ENCODE data around the gene FMO2.
A peak's percentile ranks its signal among the peaks of the same experiment; 100 is the strongest.
"Not testable (repeated sequence)": the region's sequence is repeated elsewhere in the genome, so short reads cannot be mapped to it uniquely, and the experiment has no call there.

FMO2 gene

DNA sequence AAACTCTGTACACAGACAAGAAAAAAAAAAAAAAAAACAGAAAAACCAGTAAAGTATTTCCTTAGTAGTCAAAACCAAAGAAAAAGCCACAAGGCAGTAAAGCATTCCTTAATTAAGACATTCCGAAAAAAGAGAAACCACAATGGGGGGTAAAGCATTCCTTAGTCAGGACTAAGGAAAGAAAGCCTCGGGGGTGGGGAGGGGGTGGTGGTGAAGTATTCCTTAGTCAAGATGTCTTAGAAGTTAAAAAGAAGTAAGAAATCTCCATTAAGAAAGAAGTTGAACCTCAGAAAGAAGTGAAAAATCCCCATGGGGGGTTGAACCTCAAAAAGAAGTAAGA, 35.0 kb downstream of the FMO2 start:
- no peak for DNase-seq

DNA sequence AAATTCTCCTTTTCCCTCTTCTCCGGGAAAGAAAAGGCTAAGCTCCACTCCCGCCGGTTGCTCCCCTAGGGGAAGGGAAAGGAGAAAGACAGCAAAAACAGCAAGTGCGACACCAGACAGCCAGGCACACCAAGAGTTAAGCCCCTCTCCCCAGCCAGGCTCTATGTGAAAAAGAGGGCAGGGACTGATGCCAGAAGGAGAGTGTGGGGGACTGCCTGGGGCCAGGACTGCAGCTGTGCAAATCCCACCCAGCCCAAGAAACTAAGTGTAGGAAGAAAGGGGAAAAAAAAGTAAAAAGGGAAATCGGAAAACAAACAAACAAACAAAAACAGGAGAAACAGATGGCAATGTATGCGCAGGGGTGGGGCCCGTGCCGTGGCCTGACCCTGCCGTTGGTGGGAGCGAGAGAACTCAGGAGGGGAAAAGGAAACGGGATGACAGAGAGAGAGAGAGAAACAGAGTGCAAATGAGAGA, 35.5 kb downstream of the FMO2 start:
- no peak for DNase-seq

DNA sequence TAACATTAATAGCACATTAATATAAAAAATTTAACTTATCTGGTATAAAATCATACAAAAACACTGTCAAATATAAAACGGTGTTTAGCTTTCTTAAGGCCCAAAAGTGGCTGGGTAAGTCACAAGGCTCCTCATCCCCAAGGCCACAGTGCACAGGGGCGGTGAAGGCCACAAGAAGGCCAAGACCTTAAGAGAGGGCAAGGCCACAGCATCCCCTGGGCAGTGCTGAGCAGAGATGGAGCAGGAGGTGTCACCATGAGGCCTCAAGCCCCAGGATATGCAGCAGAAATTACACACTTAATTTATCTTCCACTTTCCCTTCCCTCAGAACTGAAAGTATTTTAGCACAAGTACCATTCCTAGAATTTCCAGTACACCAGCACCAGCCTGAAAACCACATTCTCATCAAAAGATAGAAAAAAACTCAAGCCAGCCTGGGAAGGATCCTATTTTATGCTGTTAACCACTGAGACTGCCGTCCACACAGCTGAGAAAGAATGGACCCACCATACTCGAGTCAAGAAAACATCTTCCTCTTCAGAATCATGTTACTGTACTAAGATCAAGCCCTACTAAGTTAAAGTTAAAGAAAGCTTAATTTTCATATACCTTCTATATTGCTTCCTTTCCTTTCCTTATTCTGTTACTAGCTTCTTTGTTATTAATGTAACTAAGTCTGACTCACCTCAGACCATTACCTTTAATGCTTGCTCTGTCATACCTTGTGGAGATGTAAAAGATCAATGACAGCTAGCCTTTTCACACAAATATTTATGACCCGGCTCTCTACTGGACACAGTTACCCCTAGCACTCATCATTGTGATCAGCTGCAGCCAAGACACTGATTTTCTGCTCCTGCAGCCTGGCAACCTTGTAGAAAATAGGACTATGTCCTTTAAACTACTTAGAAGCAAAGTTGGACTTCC, 36.8 kb downstream of the FMO2 start:
- no peak for DNase-seq

DNA sequence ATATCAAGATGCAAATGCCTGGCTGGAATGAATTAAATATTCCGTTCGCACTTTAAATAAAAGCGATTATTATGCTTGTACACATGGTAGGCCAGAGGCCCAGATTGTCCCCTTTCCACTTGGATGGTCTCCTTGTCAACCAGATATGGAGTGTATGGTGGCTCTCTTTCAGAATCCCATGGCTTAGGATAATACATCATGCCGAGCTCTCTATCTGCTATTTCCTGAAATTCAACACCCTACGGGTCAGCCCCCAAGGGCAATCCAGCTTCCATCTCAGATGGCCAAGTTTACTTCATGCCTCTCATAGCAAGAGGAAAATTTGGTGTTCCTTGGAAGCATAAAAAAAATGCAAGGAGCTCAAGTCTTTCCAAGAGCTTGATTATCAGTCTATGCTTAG, 37.8 kb downstream of the FMO2 start:
- no peak for DNase-seq

DNA sequence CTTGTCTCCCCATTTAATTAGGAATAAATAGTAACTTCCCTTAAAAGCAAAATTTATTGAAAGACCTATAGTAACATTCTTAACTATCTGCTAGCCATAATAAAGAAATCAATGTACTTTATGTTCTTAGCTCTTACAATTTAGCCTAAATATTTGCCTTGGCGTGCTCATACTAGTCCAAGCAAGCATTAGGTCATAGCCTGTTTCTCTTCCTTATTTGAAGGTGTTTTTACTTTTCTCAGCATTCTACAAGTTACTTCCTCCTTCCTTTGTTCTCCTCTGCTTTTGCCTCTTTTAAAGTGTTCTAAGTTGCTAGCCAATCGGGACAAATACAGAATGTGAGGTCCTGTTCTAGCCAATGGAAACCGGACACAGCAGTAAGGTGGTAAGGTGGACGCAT, 39.2 kb downstream of the FMO2 start:
- not testable (repeated sequence) for DNase-seq

DNA sequence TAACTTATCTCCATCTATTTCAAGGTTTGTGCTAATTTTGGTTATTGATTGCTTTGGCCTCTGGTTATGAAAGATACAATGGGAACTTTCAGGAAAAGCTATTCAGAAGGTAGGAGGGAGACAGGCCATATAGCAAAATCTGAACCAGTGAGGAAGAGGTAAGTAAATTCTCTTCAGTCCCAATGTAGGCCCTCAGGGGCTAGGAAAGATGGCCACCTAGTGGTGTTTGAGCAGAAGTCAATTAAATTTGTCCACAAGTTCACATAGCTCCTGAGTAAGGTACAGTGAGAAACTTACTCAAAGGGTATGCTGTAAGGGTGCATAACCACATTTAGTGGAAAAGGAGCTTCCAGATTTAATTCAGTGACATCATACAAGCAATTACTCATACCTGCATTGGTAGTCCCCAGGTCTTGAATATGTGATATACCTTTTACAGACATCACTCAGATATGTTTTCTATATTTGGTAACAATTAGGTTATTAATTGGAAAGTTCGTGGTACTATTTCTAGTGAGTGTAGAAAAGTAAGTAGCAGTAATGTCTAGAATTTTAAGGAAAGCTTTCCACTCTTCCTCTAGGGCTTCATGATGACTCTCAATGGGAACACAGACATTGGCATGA, 41.8 kb downstream of the FMO2 start:
- DNase-seq = peak; percentile 47

DNA sequence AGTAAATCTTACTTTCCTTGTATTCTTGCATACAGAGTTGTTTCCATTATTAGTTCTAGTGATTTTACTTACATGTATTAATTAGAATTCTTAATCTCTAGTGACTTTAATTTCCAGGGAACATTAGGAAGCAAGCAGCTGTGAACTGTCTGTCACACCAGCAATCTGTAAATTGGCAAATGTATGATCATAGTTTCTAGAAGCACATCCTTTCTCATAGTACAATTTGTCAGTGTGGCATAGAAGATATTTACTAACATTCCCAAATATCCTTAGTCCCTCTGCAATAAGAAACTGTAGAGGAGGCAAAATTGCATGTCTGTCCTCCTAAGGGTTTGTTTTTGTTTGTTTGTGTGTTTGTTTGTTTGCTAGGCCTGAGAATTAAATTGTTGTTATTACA, 46.2 kb downstream of the FMO2 start:
- DNase-seq = no peak

DNA sequence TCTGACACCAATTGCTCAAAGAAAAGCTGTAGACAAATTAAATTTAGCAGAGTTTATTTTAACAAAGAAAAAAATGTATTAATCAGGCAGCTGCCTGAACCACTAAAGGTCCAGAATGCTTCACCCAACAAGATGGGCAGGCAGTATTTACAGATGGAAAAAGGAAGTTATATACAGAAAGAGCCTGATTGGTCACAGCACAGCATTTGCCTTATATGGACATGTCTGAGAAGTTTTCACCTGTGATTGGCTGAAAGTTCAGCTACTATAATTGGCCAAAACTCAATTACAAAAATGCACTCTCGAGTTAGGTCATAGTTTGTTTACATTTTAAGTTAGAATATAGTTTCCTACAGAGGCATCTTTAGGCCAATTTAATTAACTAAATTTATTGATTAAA, 48.1 kb downstream of the FMO2 start:
- DNase-seq = no peak

DNA sequence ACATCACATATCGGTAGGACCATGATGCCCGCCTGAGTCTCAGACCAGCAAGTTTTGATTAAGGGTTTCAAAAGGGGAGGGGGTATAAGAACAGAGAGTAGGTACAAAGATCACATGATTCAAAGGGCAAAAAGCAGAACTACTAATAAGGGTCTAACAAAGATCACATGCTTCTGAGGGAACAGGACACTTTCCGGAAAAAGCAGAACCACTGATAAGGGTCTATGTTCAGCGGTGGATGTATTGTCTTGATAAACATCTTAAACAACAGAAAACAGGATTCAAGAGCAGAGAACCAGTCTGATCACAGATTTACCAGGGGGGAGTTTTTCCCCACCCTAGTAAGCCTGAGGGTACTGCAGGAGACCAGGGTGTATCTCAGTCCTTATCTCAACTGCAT, 51.1 kb downstream of the FMO2 start:
- not testable (repeated sequence) for DNase-seq

DNA sequence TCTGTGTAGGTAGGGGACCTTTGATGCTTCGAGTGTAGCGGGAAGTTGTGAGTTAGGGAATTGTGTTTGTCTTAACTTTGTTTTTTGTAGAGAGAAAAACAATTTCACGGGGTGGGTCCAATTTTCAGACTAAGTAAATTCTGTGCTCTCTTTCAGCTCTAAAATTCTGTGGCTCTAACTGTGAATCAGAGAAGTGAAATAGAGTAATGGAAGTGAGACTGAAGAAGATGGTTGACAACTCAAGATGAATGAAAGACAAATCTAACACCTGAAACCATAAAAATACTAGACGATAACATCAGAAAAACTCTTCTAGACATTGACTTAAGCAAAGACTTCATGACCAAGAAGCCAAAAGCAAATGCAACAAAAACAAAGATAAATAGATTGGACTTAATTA, 58.8 kb downstream of the FMO2 start:
- no peak for DNase-seq

DNA sequence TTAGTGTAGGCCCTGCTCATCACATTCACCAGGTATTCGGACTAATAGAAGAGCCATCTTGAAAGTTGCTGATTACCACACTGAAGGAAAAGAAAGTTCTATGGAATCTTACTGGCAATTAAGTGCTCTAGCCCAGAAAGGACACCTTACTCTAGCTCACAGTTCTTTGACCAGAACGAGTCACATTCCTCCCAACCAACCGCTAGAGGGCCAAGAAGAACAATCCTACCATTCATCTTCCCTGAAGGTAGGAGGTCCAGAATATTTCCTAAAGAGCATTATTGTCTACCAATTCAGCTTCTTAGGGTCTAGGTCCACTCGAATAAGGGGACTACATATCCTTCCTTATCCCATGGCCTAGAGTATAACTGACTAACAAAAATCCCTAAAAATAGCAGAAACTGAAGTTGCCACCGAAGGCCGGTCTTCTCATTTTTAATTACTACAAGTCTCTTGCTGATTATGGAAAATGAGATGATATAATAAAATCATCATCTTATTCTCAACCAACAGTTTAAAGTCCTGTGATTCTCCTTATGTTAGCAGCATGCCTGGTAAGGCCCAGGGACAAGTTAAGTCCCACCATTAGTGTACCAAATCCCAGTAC, 60.5 kb downstream of the FMO2 start:
- peak; percentile 33 for DNase-seq

DNA sequence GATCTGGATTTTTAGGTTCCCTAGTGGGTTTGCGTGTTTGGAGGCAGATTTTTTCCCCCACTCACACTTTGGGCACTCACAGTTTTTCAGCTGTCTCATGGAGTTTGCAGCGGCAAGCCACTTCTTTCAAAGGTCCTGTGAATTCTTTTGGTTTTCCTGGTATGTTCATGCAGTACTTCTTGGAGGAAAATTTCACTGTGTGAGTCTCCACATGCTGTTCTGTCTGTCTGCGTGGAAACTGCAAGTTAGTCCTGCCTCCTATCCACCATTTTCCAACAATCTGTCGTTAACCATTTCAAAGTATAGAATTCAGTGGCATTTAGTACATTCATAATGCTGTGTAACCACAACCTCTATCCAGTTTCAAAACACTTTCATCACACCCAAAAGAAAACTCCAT, 62.4 kb downstream of the FMO2 start:
- no peak for DNase-seq

DNA sequence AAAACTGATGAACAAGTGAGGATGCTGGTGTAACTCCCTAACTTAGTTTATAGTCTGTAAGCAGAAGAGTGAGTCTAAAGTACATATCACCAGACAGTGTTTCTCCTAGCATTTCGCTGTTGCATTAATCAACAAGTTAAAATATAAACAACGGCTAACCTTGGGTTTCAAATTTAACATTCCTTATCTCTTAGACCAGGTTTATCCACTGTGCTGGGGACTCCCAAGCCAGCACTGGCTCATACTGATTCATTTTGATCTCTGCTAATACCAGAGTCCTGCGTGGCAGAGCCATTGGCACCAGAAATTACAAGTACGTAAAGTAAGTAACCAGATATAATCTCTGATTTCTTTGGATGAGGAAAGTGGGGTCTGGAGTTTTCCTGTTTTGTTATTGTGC, 63.2 kb downstream of the FMO2 start, which contains the start of gene FMO1:
FMO1 (plus strand) TSS at position 193 of the 400 bp plus-strand sequence. CDS start 9,594 bp downstream, outside the sequence.
- DNase-seq = no peak

DNA sequence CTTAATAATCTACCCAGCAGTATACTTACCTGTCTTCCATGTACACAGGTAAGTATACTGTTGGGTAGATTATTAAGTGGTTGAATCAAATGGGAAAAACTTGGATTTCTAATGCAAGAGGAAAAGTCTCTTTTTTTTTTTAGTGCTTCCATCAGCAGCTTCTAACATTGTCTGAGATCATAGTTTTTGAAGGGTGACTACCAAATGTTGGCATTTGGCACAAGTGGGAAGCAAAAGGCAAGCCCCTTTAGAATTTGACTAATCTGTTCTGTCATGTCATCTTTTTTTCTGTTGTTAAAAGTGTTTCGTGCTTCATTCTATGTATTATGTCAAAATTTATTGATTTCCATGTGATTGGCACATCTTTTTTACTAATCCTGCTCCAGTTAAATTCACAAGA, 63.7 kb downstream of the FMO2 start:
- DNase-seq = no peak

DNA sequence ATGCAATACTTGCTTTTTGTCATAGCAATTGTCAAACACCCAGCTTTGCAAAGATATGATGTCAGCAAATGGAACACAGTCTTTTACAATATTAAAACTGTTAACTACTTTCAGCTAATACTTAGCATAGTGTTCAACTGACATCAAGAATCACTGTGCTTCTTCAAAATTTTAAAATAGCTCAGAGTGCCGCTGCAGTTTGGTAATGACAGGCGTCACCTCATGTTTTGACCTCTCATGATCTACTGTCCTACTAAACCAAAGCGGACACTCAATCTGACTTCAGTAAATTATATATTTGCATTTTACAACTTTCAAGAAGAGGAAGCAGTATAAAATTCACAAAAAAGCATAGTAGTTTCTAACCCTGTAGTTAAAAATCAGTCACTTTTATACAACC, 65.2 kb downstream of the FMO2 start:
- no peak for DNase-seq

DNA sequence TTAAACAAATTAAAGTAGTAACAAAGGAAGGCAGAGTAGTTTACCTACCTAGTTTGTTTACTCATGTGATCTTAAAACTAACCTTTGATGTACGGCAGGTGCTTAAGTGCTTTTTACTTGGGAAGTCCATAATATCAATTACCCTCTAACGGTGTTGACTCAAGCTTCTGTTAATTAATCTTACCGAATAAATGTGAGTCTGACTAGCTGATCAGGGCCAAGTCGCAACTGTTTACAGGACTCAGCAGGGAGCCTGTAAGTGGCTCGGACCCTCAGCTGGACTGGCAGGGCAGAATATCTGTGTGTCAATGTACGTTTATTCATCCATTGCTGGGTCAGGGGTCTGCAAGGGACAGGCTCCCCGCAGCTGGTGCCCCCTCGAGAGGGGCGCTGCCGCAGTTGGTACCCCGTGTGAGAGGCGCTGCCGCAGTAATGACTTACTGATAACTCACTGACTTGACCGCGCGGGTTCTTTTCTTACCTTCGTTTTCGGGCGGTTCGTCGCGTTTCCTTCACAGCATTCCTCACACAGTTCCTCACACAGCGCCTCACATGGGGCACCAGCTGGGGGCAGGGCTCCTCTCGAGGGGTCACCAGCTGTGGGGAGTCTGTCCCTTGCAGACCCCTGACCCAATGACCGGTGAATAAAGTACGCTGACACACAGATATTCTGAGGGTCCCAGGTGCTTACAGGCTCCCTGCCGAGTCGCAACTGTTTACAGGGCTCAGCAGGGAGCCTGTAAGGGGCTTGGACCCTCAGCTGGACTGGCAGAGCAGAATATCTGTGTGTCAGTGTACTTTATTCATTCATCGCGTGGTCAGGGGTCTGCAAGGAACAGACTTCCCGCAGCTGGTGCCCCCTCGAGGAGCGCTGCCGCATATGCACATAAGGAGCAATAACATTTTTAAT, 66.2 kb downstream of the FMO2 start:
- peak; percentile 37 for DNase-seq

DNA sequence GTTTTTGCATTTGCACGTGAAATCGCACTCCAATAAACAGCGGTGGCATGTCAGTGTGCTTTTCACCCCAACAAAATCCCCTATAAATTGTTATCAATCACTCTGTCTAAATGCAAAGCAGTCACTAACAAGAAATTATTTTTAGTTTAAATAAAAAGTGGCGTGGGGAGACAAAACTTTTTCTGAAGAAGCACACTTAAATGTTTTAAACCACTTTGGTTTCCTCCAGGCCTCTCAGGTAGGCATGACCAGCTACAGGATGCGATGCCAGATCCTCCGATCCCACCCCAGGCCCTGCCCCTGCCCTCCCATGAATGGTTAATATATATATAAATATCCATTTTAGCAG, 66.8 kb downstream of the FMO2 start:
- no peak for DNase-seq

DNA sequence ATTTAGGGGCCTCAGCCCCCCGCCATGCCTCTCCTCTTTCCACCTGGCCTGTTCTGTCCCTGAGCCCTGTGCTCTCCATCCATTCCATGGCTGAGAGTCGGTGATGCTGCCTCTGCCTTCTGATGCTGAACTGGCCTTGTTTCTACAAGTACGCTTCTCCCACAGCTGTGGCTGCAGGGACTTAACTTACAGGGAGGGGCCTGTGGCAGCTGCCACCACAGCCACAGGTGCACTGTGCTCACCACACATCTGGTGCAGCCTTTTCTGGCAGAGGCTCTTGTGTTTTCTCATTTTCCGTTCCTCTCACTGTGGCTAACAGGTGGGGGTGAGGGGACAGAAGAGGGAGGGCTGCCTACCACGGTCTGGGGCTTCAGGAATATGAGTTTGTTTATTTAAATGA, 67.4 kb downstream of the FMO2 start:
- DNase-seq = no peak

DNA sequence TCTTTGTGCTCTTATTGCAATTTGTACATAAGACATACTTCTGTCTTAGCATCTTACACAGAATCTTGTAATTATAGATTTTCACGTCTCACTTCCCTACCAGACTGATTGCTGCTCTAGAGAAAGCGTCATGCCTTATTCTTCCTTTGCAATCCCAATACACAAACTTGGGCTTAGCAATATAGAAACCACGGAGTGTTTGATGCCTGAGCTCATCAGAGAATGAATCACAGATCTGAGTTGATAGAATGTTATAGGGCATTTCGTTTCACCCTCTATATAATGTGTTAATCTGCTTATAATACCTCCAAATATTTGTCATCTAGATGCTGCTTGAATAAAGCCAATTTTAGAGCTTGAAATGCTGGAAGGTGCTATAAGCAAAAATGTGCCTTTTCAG, 69.8 kb downstream of the FMO2 start:
- no peak for DNase-seq

DNA sequence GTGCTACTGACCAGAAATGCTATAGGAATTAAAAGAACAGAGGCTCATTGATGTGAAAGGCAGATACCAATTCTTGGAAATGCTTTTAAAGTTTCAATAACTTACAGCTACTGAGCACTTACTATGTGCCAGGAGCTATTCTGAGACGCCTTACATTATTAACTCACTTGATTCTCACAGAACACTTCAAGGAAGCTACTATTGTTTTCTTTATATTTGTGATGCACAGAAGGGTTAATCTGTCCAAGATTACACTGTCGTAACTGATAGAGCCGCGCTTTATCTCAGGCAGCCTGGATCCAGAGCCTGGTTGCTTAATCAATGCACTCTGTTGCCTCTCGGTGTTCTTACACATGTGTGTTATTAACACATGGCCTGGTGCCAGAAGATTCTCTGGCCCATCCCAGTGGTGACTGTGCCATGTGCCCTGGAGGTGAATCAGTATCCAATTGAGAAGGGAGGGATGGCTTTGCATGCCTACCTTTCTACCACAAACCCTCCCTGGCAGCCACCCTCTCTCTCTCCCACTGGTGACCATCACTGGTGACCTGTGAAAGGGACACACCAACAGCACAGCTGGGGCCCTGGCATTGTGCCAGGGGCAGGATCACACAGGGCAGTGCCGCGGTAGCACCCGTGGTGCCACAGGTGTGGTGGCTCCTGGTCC, 72.0 kb downstream of the FMO2 start:
- peak; percentile 5 for DNase-seq

DNA sequence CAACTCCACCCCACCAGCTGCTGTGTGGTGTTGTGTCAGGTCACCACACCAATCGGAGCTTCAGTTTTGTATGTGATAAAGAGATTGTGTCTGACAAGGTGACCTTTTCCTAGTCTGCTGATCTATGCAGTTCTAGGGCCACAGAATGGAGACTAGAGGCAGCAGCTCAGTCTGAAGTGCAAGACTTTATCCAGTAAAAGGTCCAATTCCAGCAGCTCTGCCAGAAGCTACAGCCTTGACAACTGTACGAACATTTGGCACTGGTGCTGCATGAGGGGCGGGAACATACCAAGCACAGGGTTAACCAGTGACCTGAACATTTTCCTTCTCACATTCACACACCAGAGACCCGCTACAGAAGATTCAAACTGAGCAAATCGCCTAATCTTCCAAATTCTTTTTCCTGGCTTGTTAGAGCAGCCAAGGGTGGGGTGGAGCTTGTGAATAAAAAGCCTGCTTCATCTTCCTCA, 72.5 kb downstream of the FMO2 start:
- no peak for DNase-seq

DNA sequence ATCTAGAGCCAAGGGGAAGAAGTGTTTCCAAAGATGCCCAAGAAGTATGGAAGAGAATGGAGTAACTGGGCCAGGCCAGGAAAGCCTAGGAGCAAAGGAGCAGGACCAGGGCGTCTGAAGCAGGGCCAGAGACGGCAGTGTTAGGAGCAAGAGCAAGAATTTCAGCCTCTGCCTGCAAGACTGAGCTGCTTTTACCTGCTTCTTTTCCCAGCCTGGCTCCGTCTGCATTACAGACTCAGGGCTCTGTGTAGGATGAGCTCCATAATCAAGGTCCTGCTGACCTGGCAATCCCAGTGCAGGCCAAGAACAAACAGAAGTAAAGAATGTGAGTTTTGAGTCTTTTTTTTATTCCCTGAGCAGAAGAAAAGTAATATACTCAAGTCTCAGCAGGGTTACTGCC, 73.3 kb downstream of the FMO2 start:
- DNase-seq = no peak

Measured in NCI-H1048 (cell line).